ENCODE results near the gene FAF1. TPM values are rescaled to one million over a fixed set of nuclear protein-coding genes. Genes with fewer than 3 reads are reported as not detected.
"Not testable (repeated sequence)": the region's sequence is repeated elsewhere in the genome, so short reads cannot be mapped to it uniquely, and the experiment has no call there.

Gene FAF1
- total and polyA plus RNA-seq, 8 donors: 47.4 to 58.3 (median 53.2) TPM

- TF ChIP-seq, protein P1, sequence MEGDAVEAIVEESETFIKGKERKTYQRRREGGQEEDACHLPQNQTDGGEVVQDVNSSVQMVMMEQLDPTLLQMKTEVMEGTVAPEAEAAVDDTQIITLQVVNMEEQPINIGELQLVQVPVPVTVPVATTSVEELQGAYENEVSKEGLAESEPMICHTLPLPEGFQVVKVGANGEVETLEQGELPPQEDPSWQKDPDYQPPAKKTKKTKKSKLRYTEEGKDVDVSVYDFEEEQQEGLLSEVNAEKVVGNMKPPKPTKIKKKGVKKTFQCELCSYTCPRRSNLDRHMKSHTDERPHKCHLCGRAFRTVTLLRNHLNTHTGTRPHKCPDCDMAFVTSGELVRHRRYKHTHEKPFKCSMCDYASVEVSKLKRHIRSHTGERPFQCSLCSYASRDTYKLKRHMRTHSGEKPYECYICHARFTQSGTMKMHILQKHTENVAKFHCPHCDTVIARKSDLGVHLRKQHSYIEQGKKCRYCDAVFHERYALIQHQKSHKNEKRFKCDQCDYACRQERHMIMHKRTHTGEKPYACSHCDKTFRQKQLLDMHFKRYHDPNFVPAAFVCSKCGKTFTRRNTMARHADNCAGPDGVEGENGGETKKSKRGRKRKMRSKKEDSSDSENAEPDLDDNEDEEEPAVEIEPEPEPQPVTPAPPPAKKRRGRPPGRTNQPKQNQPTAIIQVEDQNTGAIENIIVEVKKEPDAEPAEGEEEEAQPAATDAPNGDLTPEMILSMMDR (IDR thresholded peaks at IDR 0.05): no peak
- peaks cover 0 to 8% of the 10 kb centered on the region in 2 donors for H3K36me3 ChIP-seq
- no peaks in the 10 kb centered on the region for H3K4me1 ChIP-seq
- H3K27me3 ChIP-seq: no peaks in the 10 kb centered on the region
- intact Hi-C loops (cut with DNase I): loop anchor here in 1 of 2 donors (10.0 kb wide), 1 partner anchor 259 kb away; no protein-coding TSS in a partner anchor
- H3K4me3 ChIP-seq: no peak overlapping the region
- no peak for DNase-seq
- no peak overlapping the region for H3K27ac ChIP-seq
- ATAC-seq: no peak
- no peaks in the 10 kb centered on the region for H3K9me3 ChIP-seq
Observed at GRCh38 chr1:50775740-50776139, 184.3 kb downstream of the FAF1 start.

- peak in 2 of 4 donors; percentile 24 to 59 for DNase-seq
- Histone ChIP-seq H3K27me3 (no peaks in the 10 kb centered on the region), H3K4me1 (no peaks in the 10 kb centered on the region), H3K9me3 (no peaks in the 10 kb centered on the region), H3K27ac (no peak overlapping the region), H3K4me3 (no peak overlapping the region), H3K36me3 (no peaks in the 10 kb centered on the region)
- peak; percentile 80 for ATAC-seq
- intact Hi-C loops (cut with DNase I): loop anchor here in 1 of 2 donors (10.0 kb wide), 1 partner anchor 260 kb away; no protein-coding TSS in a partner anchor
- TF ChIP-seq, protein P1 (IDR thresholded peaks at IDR 0.05): peak; percentile 65 to 71
Observed at GRCh38 chr1:50774759-50775351, 185.2 kb downstream of the FAF1 start.

- no peaks in the 10 kb centered on the region for H3K9me3 ChIP-seq
- DNase-seq: no peak
- H3K36me3 ChIP-seq: no peaks in the 10 kb centered on the region
- H3K4me1 ChIP-seq: no peaks in the 10 kb centered on the region
- TF ChIP-seq, protein P1 (IDR thresholded peaks at IDR 0.05): no peak
- no peak overlapping the region for H3K27ac ChIP-seq
- no peaks in the 10 kb centered on the region for H3K27me3 ChIP-seq
- intact Hi-C loops (cut with DNase I): no loop called here
- H3K4me3 ChIP-seq: no peak overlapping the region
- no peak for ATAC-seq
Observed at GRCh38 chr1:50766688-50767087, 193.4 kb downstream of the FAF1 start.

- H3K27ac ChIP-seq; DNase-seq; intact Hi-C loops (cut with DNase I); ATAC-seq; H3K4me1 ChIP-seq; H3K36me3 ChIP-seq; H3K4me3 ChIP-seq; H3K27me3 ChIP-seq: not testable (repeated sequence)
- peaks cover 0 to 12% of the 10 kb centered on the region in 2 donors for H3K9me3 ChIP-seq
Observed at GRCh38 chr1:50756543-50756942, 203.5 kb downstream of the FAF1 start.

DNA sequence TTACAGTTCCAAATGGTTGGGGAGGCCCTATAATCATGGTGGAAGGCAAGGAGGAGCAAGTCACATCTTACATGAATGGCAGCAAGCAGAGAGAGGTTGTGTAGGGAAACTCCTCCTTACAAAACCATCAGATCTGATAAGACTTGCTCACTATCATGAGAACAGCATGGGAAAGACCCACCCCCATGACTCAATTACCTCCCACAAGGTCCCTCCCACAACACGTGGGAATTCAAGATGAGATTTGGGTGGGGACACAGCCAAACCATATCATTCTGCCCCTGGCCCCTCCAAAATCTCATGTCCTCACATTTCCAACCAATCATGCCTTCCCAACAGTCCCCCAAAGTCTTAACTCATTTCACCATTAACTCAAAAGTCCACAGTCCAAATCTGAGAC, 205.3 kb downstream of the FAF1 start:
- H3K4me1 ChIP-seq; DNase-seq; H3K4me3 ChIP-seq; H3K27me3 ChIP-seq; H3K36me3 ChIP-seq; ATAC-seq; intact Hi-C loops (cut with DNase I); H3K27ac ChIP-seq: not testable (repeated sequence)
- peaks cover 0 to 12% of the 10 kb centered on the region in 2 donors for H3K9me3 ChIP-seq

DNA sequence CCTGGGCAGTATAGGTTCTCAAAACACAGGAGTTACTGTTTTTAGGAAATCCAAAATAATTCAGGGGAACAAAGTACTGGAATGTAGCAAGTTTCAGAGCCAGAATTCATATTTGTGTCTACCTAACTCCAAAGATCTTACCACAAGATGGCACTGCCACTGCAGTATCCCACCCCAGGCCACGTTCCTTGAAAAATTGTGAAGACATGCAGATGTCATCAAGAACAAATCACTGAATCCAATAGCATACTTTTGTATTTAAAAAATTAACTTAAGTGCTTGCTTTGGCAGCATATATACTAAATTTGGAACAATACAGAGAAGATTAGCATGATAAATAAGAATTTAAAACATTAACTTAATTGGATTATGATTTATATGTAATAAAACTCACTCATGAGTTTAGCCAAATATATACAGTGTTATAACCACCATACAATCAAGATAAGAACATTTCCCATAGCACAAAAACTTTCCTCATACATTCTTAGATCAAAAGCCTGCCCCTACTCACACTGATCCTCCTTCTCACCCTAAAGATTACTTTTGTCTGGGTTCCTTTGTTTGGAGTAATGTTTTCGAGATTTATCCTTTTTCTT, 209.9 kb downstream of the FAF1 start:
- H3K9me3 ChIP-seq: no peaks in the 10 kb centered on the region
- no peaks in the 10 kb centered on the region for H3K4me1 ChIP-seq
- peak in 1 of 4 donors; percentile 20 for DNase-seq
- H3K36me3 ChIP-seq: peaks cover 0 to 2% of the 10 kb centered on the region in 2 donors
- intact Hi-C loops (cut with DNase I): no loop called here
- TF ChIP-seq, protein P1 (IDR thresholded peaks at IDR 0.05): peak in 1 of 2 donors; percentile 23
- no peaks in the 10 kb centered on the region for H3K27me3 ChIP-seq
- peak; percentile 73 for ATAC-seq
- H3K27ac ChIP-seq: no peak overlapping the region
- no peak overlapping the region for H3K4me3 ChIP-seq
